Skin of body (tissue), 2 donors: ENCODE measurements around the gene ZNF587. TPM values are rescaled to one million over a fixed set of nuclear protein-coding genes. Genes with fewer than 3 reads are reported as not detected.
A peak's percentile ranks its signal among the peaks of the same experiment; 100 is the strongest.
"Not testable (repeated sequence)": the region's sequence is repeated elsewhere in the genome, so short reads cannot be mapped to it uniquely, and the experiment has no call there.

Source experiments
- DNase-seq: peaks from one replicate; lab custom pipeline; 2025; lab: John Stamatoyannopoulos, UW
- total RNA-seq: library from RNA; depleted of rRNA; stranded (reverse); fragments of >200 nt; gene quantifications from one replicate; pipeline ENCODE4 v1.2.3, GENCODE V29; 2014

Gene ZNF587
- total RNA-seq, 1 donor from 2014 or later: 26.5 TPM

DNA sequence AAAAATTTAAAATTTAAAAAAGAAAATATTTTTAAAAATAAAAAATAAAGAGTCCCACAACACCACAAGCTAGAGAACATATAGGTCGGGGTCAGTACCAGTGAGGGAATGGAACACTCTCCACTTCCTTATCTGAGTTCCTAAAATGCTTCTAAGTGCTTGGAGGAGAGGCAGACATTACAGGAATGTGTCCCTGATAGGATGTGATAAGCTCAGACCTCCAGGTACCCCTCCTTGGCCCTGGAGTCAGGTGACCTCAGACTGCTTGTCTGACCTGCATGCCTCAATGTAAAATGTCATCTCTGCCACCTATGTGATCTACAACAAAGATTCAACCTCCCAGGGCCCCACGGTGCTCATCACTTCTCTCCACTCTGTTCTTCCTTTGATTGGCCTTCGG is 36.4 kb downstream of the ZNF587 start:
- no peak for DNase-seq

- DNase-seq: no peak
Observed at GRCh38 chr19:57887195-57887941, 37.7 kb downstream of the ZNF587 start.

DNA sequence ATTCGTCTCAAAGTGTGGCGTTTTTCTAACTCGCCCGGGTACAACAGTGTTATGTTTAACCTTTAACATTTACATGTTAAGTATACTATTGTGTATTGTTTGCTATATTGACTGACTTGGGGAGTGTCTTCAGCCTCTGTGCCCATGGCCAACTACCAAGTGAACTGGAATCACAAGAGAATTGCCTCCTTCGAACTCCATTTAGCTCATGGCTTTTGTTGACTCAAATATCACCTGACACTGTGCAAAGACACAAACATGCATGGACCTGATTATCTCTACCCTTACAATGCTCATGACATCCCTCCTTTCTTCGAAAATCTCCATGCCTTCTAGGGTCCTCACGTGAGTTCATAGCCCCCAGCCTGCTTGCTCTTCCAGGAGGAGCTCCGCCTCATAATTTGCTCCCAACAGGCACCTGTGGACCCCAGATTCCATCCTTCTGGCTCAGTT is 38.5 kb downstream of the ZNF587 start:
- DNase-seq: no peak

DNA sequence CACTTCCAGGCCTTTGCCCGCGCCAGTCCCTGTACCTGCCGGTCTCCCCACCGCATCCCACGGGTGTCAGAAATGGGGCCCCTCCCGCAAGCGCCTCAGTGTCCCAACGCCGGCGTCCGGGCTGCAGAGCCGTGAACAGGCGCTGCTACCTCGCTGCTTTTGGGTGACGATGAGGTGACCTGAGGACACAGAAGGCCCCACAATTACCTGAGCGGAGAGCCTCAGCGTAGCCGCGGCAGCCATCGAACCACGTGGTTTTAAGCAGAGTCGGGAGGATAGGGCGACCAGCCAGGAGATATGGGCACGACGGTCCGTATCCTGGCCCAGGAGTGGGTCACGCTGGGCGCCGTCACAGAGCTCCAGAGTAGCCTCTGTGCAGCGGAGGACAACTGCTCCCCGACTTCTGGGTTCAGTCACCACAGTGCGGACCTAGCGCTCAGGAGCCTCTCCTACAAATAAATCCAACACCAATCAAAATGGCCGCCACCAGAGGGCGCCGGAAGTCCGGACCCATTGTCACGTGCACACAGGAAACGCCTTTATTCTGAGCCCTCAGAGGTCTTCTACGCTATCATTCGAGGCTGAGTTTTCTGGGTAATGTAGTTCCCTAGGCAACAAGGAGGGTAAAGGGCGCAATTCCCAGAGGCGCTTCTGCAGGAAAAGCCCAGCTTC is 39.0 kb downstream of the ZNF587 start, which contains the start of gene ZNF814:
Gene ZNF814 (minus strand): TSS at position 478 of the 672 bp plus-strand sequence. CDS start 235 bp downstream, at position 243.
- peak; percentile 71 for DNase-seq

- DNase-seq: not testable (repeated sequence)
Observed at GRCh38 chr19:57890706-57891105, 41.0 kb downstream of the ZNF587 start.

DNA sequence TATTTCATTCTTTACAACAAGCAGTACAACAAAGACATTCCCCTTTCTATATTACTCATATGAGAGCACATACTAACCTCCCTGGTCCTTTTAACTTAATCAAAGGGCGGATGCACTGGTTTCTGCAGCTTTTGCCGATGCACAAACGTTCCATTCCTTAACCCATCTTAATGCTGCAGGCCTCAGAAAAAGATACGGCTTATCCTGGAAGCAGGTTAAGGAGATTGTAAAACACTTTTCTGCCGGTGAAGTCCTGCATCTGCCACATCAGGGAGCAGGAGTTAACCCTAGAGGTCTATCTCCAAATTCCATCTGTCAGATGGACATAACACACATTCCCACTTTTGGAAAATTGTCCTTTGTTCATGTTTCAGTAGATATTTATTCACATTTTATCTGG is 50.7 kb downstream of the ZNF587 start:
- DNase-seq: no peak

- DNase-seq: no peak
Observed at GRCh38 chr19:57903618-57904184, 54.0 kb downstream of the ZNF587 start.

DNA sequence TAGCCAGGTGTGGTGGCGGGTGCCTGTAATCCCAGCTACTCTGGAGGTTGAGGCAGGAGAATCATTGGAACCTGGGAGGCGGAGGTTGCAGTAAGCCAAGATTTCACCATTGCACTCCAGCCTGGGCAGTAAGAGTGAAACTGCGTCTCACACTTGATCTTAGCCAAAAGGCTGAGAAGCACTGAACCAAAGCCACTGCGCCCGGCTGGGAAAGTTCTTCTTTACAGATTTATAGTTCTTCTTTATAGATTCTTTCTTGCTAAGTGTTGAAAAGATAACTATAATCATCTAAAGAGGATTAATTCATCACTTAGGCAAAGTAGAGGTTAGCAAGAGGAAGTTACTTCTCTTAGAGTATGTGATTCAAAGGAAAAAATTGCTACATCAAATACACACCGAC is 55.6 kb downstream of the ZNF587 start:
- no peak for DNase-seq

DNA sequence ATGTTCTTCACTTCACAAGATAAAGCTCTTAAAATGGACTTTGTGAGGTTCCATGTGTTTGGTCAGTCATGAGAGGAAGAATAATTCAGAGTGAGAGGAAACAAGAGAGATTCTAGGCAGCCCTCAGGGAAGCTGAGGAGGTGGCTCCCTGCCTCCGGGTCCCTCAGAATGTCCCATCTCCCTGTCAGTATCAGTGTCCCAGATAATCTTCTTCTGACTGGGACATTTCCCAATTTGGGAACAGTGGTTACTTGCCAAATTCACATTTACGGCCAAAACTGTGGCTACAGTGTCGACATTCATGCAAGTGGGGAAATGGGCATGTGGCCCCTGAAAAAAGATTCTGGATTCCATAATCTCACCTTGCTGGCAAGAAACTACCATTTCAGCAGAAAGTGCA is 57.7 kb downstream of the ZNF587 start:
- no peak for DNase-seq

GRCh38 chr19:57914531-57914930 is 64.9 kb downstream of the ZNF587 start:
- DNase-seq: no peak

Other genes with a start within 250 kb of the ZNF587 start
- 3.4 TPM for gene ZNF530, start 250.0 kb upstream of the ZNF587 start, total RNA-seq
- 21.2 TPM for gene ZNF134, start 235.6 kb upstream of the ZNF587 start, total RNA-seq
- gene ZNF211, start 216.7 kb upstream of the ZNF587 start, total RNA-seq: 17.7 TPM
- gene ZSCAN4, start 180.9 kb upstream of the ZNF587 start, total RNA-seq: not detected
- gene ZNF551, start 167.9 kb upstream of the ZNF587 start, total RNA-seq: 11.7 TPM
- 11.9 TPM for gene ZNF154, start 140.7 kb upstream of the ZNF587 start, total RNA-seq
- gene ZNF671, start 122.2 kb upstream of the ZNF587 start, total RNA-seq: 6.5 TPM
- 18.1 TPM for gene ZNF776, start 103.0 kb upstream of the ZNF587 start, total RNA-seq
- 23.9 TPM for gene ZNF586, start 80.2 kb upstream of the ZNF587 start, total RNA-seq
- 8.8 TPM for gene ZNF552, start 34.9 kb upstream of the ZNF587 start, total RNA-seq
- gene ZNF587B, start 19.6 kb upstream of the ZNF587 start, total RNA-seq: 18.3 TPM
- 15.6 TPM for gene ZNF814, start 39.2 kb downstream of the ZNF587 start, total RNA-seq
- gene ZNF417, start 66.7 kb downstream of the ZNF587 start, total RNA-seq: 20.1 TPM
- gene ZNF418, start 85.5 kb downstream of the ZNF587 start, total RNA-seq: 8.6 TPM
- gene ZNF256, start 97.8 kb downstream of the ZNF587 start, total RNA-seq: 9.6 TPM
- 0.89 TPM for gene C19orf18, start 124.7 kb downstream of the ZNF587 start, total RNA-seq
- gene ZNF606, start 153.0 kb downstream of the ZNF587 start, total RNA-seq: 18.0 TPM
- 0.30 TPM for gene ZSCAN1, start 184.2 kb downstream of the ZNF587 start, total RNA-seq
- 9.5 TPM for gene ZNF135, start 209.4 kb downstream of the ZNF587 start, total RNA-seq
- 50.3 TPM for gene ZSCAN18, start 248.4 kb downstream of the ZNF587 start, total RNA-seq